ENCODE data around the gene LTF. TPM values are rescaled to one million over a fixed set of nuclear protein-coding genes. Genes with fewer than 3 reads are reported as not detected.
"Not testable (repeated sequence)": the region's sequence is repeated elsewhere in the genome, so short reads cannot be mapped to it uniquely, and the experiment has no call there.

The LTF gene
- total RNA-seq, 1 donor from 2014 or later: not detected

- Mint-ChIP-seq H3K27ac (peak within 1 kb of the TSS; percentile 85), H3K4me1 (ENCODE audit: low read depth) (peaks cover 42% of the 10 kb centered on the region), H3K27me3 (ENCODE audit: insufficient read depth) (peaks cover 27% of the 10 kb centered on the region), H3K4me3 (peak within 1 kb of the TSS; percentile 80), H3K36me3 (ENCODE audit: low read depth) (peaks cover 6% of the 10 kb centered on the region), H3K9me3 (peaks cover 4% of the 10 kb centered on the region)
- intact Hi-C loops (cut with micrococcal nuclease): no loop called here
- DNase-seq (ENCODE audit: low spot score): peak; percentile 38
Observed at GRCh38 chr3:46406788-46407611, 57.7 kb downstream of the LTF start, which contains the start of the genes CCR5AS and CCRL2. Gene CCR5AS, minus strand, starts transcription at chr3:46407066. Gene CCRL2, plus strand, starts transcription at chr3:46407259. Its CDS starts 821 bp downstream, at chr3:46408080.

- Mint-ChIP-seq H3K4me1 (ENCODE audit: low read depth) (peaks cover 42% of the 10 kb centered on the region), H3K27ac (peak overlapping the region; percentile 68), H3K27me3 (ENCODE audit: insufficient read depth) (peaks cover 27% of the 10 kb centered on the region), H3K36me3 (ENCODE audit: low read depth) (peaks cover 6% of the 10 kb centered on the region), H3K4me3 (no peak overlapping the region), H3K9me3 (peaks cover 4% of the 10 kb centered on the region)
- intact Hi-C loops (cut with micrococcal nuclease): no loop called here
- DNase-seq (ENCODE audit: low spot score): no peak
Observed at GRCh38 chr3:46406443-46406787, 58.3 kb downstream of the LTF start.

DNA sequence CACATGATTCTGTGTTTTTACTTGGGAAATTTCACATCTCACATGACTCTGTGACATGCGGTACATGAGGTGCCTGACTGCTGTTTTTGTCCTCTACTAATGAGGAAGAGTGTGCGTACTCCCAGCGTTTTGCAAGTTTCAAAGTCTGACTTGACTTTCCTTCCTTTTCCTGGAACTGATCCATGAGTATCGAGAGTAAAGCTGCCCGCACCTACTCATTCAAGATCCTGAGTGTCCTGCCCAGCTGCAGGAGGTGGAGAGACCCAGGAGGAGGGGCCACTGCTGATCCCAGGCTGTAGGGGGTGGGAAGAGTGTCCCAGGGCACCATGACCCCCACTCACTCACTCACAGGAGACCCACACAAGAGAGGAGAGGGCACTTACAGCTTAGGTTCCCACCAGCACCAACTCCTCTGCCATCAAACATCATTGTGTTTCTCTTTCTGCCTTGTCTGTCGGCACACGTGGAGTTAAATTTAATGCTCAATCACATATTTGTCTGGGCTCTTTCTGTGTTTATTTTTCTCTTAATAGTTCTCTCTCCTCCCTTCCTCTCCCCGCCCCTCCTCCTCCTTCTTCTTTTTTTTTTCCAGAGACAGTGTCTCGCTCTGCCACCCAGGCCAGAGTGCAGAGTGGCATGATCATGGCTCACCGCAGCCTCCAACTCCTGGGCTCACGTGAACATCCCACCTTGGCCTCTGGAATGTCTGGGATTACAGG lies 59.2 kb downstream of the LTF start:
- DNase-seq (ENCODE audit: low spot score): no peak
- peaks cover 6% of the 10 kb centered on the region for H3K36me3 Mint-ChIP-seq (ENCODE audit: low read depth)
- intact Hi-C loops (cut with micrococcal nuclease): no loop called here

GRCh38 chr3:46402902-46403301 lies 61.8 kb downstream of the LTF start:
- H3K27ac Mint-ChIP-seq; H3K9me3 Mint-ChIP-seq; H3K4me3 Mint-ChIP-seq; DNase-seq (ENCODE audit: low spot score); intact Hi-C loops (cut with micrococcal nuclease); H3K36me3 Mint-ChIP-seq (ENCODE audit: low read depth): not testable (repeated sequence)
- peaks cover 20% of the 10 kb centered on the region for H3K4me1 Mint-ChIP-seq (ENCODE audit: low read depth)
- H3K27me3 Mint-ChIP-seq (ENCODE audit: insufficient read depth): peaks cover 24% of the 10 kb centered on the region

More for the DNA sequence above, 59.2 kb downstream of the LTF start:
- peaks cover 24% of the 10 kb centered on the region for H3K27me3 Mint-ChIP-seq (ENCODE audit: insufficient read depth)
- no peak overlapping the region for H3K4me3 Mint-ChIP-seq
- H3K4me1 Mint-ChIP-seq (ENCODE audit: low read depth): peaks cover 42% of the 10 kb centered on the region
- H3K27ac Mint-ChIP-seq: no peak overlapping the region
- H3K9me3 Mint-ChIP-seq: peaks cover 4% of the 10 kb centered on the region

GRCh38 chr3:46401579-46401978 lies 63.1 kb downstream of the LTF start:
- peaks cover 10% of the 10 kb centered on the region for H3K4me1 Mint-ChIP-seq (ENCODE audit: low read depth)
- intact Hi-C loops (cut with micrococcal nuclease): no loop called here

DNA sequence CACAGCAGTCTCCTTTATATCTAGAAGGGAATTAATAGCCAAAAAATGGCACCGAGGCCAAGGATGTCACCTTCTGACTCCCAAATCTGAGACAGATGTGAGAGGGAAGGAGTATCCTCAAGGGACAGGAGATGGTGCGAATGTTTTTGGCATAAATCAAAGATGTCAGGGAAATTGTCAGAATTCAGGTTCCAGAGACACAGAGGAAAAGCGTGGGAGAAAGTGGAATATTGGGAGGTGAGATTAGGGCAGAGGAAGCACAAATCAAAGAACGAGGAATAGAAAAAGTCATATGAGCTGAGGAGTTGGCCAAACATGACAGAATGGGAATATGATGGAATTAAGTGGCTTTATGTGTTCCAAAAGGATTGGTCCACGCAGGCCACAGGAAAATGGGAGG lies 63.9 kb downstream of the LTF start:
- no peak for DNase-seq (ENCODE audit: low spot score)
- H3K4me1 Mint-ChIP-seq (ENCODE audit: low read depth): peaks cover 9% of the 10 kb centered on the region
- H3K27me3 Mint-ChIP-seq (ENCODE audit: insufficient read depth): peaks cover 20% of the 10 kb centered on the region
- H3K27ac Mint-ChIP-seq: no peak overlapping the region
- H3K9me3 Mint-ChIP-seq: peaks cover 4% of the 10 kb centered on the region
- no peak overlapping the region for H3K4me3 Mint-ChIP-seq
- intact Hi-C loops (cut with micrococcal nuclease): no loop called here
- no peaks in the 10 kb centered on the region for H3K36me3 Mint-ChIP-seq (ENCODE audit: low read depth)

More at GRCh38 chr3:46401579-46401978, 63.1 kb downstream of the LTF start:
- H3K9me3 Mint-ChIP-seq: peaks cover 4% of the 10 kb centered on the region
- peaks cover 23% of the 10 kb centered on the region for H3K27me3 Mint-ChIP-seq (ENCODE audit: insufficient read depth)
- H3K4me3 Mint-ChIP-seq: no peak overlapping the region
- H3K36me3 Mint-ChIP-seq (ENCODE audit: low read depth): no peaks in the 10 kb centered on the region
- H3K27ac Mint-ChIP-seq: no peak overlapping the region
- no peak for DNase-seq (ENCODE audit: low spot score)

GRCh38 chr3:46400000-46400734 lies 64.5 kb downstream of the LTF start:
- peaks cover 9% of the 10 kb centered on the region for H3K4me1 Mint-ChIP-seq (ENCODE audit: low read depth)
- no peak overlapping the region for H3K4me3 Mint-ChIP-seq
- H3K27ac Mint-ChIP-seq: no peak overlapping the region
- H3K9me3 Mint-ChIP-seq: peaks cover 4% of the 10 kb centered on the region
- no peaks in the 10 kb centered on the region for H3K36me3 Mint-ChIP-seq (ENCODE audit: low read depth)
- intact Hi-C loops (cut with micrococcal nuclease): no loop called here
- DNase-seq (ENCODE audit: low spot score): no peak
- H3K27me3 Mint-ChIP-seq (ENCODE audit: insufficient read depth): peaks cover 22% of the 10 kb centered on the region

- peaks cover 21% of the 10 kb centered on the region for H3K27me3 Mint-ChIP-seq (ENCODE audit: insufficient read depth)
- H3K9me3 Mint-ChIP-seq: peaks cover 4% of the 10 kb centered on the region
- H3K27ac Mint-ChIP-seq: no peak overlapping the region
- DNase-seq (ENCODE audit: low spot score): no peak
- H3K4me3 Mint-ChIP-seq: no peak overlapping the region
- intact Hi-C loops (cut with micrococcal nuclease): no loop called here
- no peaks in the 10 kb centered on the region for H3K36me3 Mint-ChIP-seq (ENCODE audit: low read depth)
- peaks cover 9% of the 10 kb centered on the region for H3K4me1 Mint-ChIP-seq (ENCODE audit: low read depth)
Observed at GRCh38 chr3:46399557-46399956, 65.1 kb downstream of the LTF start.

GRCh38 chr3:46399098-46399497 lies 65.6 kb downstream of the LTF start:
- H3K4me3 Mint-ChIP-seq: no peak overlapping the region
- no peaks in the 10 kb centered on the region for H3K36me3 Mint-ChIP-seq (ENCODE audit: low read depth)
- peaks cover 9% of the 10 kb centered on the region for H3K4me1 Mint-ChIP-seq (ENCODE audit: low read depth)
- H3K27me3 Mint-ChIP-seq (ENCODE audit: insufficient read depth): peaks cover 18% of the 10 kb centered on the region
- DNase-seq (ENCODE audit: low spot score): no peak
- H3K9me3 Mint-ChIP-seq: peaks cover 4% of the 10 kb centered on the region
- intact Hi-C loops (cut with micrococcal nuclease): no loop called here
- H3K27ac Mint-ChIP-seq: no peak overlapping the region

GRCh38 chr3:46398186-46398955 lies 66.3 kb downstream of the LTF start:
- Mint-ChIP-seq H3K9me3 (peaks cover 4% of the 10 kb centered on the region), H3K36me3 (ENCODE audit: low read depth) (no peaks in the 10 kb centered on the region), H3K4me1 (ENCODE audit: low read depth) (peaks cover 9% of the 10 kb centered on the region), H3K27me3 (ENCODE audit: insufficient read depth) (peaks cover 14% of the 10 kb centered on the region), H3K27ac (no peak overlapping the region), H3K4me3 (no peak overlapping the region)
- intact Hi-C loops (cut with micrococcal nuclease): no loop called here
- no peak for DNase-seq (ENCODE audit: low spot score)

DNA sequence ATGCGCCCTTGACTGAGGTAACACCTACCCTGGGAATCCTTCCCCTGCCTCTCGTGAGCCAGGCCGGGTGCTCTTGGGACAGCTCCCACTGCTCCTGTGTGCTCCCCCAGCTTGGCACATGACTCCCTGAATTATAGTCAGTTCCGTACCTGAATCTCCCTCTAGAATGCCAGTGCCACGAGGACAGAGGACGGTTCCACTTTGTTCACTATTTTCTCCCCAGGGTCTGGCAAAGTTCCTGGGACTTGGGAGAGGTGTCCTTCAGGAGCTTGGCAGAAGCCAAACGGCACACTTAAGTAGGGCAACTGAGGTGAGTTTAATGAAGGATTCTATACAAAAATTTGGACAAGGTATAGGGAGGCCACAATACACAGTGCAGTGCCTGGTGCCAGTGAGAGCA lies 67.6 kb downstream of the LTF start:
- Mint-ChIP-seq H3K4me1 (ENCODE audit: low read depth) (peaks cover 9% of the 10 kb centered on the region), H3K4me3 (no peak overlapping the region), H3K9me3 (no peaks in the 10 kb centered on the region), H3K36me3 (ENCODE audit: low read depth) (no peaks in the 10 kb centered on the region), H3K27ac (no peak overlapping the region), H3K27me3 (ENCODE audit: insufficient read depth) (peaks cover 9% of the 10 kb centered on the region)
- intact Hi-C loops (cut with micrococcal nuclease): no loop called here
- DNase-seq (ENCODE audit: low spot score): no peak

All from activated T-helper 1 cell treated with anti-CD3 and anti-CD28 coated beads, Interleukin-12 subunit alpha, Interleukin-12 subunit beta, Interleukin-2, Interleukin-4 antibody, amounts not matched to agents 30 ng/mL and 10 ng/mL and 1 ng/mL, durations not matched to agents 14 hours and 24 hours and 36 hours (primary cell).